GM12801 (cell line): ENCODE results near the gene PLPPR3.

Source experiments
- CTCF ChIP-seq: IDR thresholded peaks from one replicate; pipeline ENCODE4 v1.5.1; 2011; ENCODE audit warnings: control low read depth; ENCODE audit not compliant: insufficient read length; ENCODE audit errors: extremely low read depth

The PLPPR3 gene

GRCh38 chr19:821825-822503 is at the start of gene PLPPR3:
TSS of gene PLPPR3 (minus strand) at chr19:821955. CDS start at chr19:821559, 396 bp downstream.
- no peak for TF ChIP-seq CTCF

- TF ChIP-seq CTCF, result no peak
Measured at GRCh38 chr19:870963-871401, 49.2 kb upstream of the PLPPR3 start.

GRCh38 chr19:870314-870713 is 48.6 kb upstream of the PLPPR3 start:
- TF ChIP-seq CTCF, result no peak

GRCh38 chr19:869245-870177 is 47.8 kb upstream of the PLPPR3 start:
- no peak for TF ChIP-seq CTCF

GRCh38 chr19:868458-869244 is 46.9 kb upstream of the PLPPR3 start:
- no peak for TF ChIP-seq CTCF

- TF ChIP-seq CTCF, result no peak
Measured at GRCh38 chr19:867855-868457, 46.2 kb upstream of the PLPPR3 start.

GRCh38 chr19:867301-867793 is 45.6 kb upstream of the PLPPR3 start:
- no peak for TF ChIP-seq CTCF
